Skin of body (tissue), 2 donors: ENCODE data around the gene FAM76B. TPM values are rescaled to one million over a fixed set of nuclear protein-coding genes. Genes with fewer than 3 reads are reported as not detected.

Experiments used
- DNase-seq: peaks from one replicate; lab custom pipeline; 2025; lab: John Stamatoyannopoulos, UW
- total RNA-seq: library from RNA; depleted of rRNA; stranded (reverse); fragments of >200 nt; gene quantifications from one replicate; pipeline ENCODE4 v1.2.3, GENCODE V29; 2014

Gene FAM76B
- total RNA-seq, 1 donor from 2014 or later = 29.6 TPM

GRCh38 chr11:95792700-95793099, 3.1 kb upstream of the FAM76B start:
- no peak for DNase-seq

- DNase-seq = no peak
Measured at GRCh38 chr11:95792200-95792599, 2.6 kb upstream of the FAM76B start.

- no peak for DNase-seq
Measured at GRCh38 chr11:95791709-95792033, 2.1 kb upstream of the FAM76B start.

GRCh38 chr11:95790933-95791708, 1.5 kb upstream of the FAM76B start:
- DNase-seq = peak; percentile 51

- peak; percentile 97 for DNase-seq
Measured at GRCh38 chr11:95790123-95790932, 746 bp upstream of the FAM76B start, which contains the start of gene CEP57. CEP57 (plus strand) TSS chr11:95790498; CDS start chr11:95790699, 201 bp downstream.

GRCh38 chr11:95788921-95789505, 569 bp downstream of the FAM76B start:
- peak; percentile 69 for DNase-seq

- no peak for DNase-seq
Measured at GRCh38 chr11:95780544-95780943, 9.0 kb downstream of the FAM76B start.

- no peak for DNase-seq
Measured at GRCh38 chr11:95778699-95779098, 10.9 kb downstream of the FAM76B start.

GRCh38 chr11:95776859-95777258, 12.7 kb downstream of the FAM76B start:
- peak; percentile 3 for DNase-seq

- DNase-seq = no peak
Measured at GRCh38 chr11:95768521-95768920, 21.1 kb downstream of the FAM76B start.

GRCh38 chr11:95767498-95767897, 22.1 kb downstream of the FAM76B start:
- no peak for DNase-seq

- DNase-seq = no peak
Measured at GRCh38 chr11:95766701-95767100, 22.9 kb downstream of the FAM76B start.

GRCh38 chr11:95764267-95764898, 25.2 kb downstream of the FAM76B start:
- peak; percentile 82 for DNase-seq

GRCh38 chr11:95762534-95762933, 27.0 kb downstream of the FAM76B start:
- no peak for DNase-seq

- DNase-seq = no peak
Measured at GRCh38 chr11:95760941-95761340, 28.6 kb downstream of the FAM76B start.

- DNase-seq = no peak
Measured at GRCh38 chr11:95751515-95751914, 38.1 kb downstream of the FAM76B start.

- no peak for DNase-seq
Measured at GRCh38 chr11:95750101-95750500, 39.5 kb downstream of the FAM76B start.

- DNase-seq = no peak
Measured at GRCh38 chr11:95739108-95739938, 50.3 kb downstream of the FAM76B start.

- DNase-seq = no peak
Measured at GRCh38 chr11:95736809-95737208, 52.8 kb downstream of the FAM76B start.

GRCh38 chr11:95736355-95736754, 53.2 kb downstream of the FAM76B start:
- DNase-seq = no peak

GRCh38 chr11:95734009-95734572, 55.5 kb downstream of the FAM76B start:
- no peak for DNase-seq
